DOHH2 (cell line): ENCODE results near the gene SPTAN1.

Experiments used
- EZH2phosphoT487 ChIP-seq: fragments of 200-600 bp; sonication (generic); IDR thresholded peaks from 2 replicates; pipeline ENCODE4 v1.6.1; 2017; ENCODE audit warnings: borderline replicate concordance, mild to moderate bottlenecking, antibody characterized with exemption, low read length, moderate library complexity, mixed read lengths
- TF ChIP-seq, protein P1 (sequence below): fragments of 200-600 bp; sonication (generic); IDR thresholded peaks from one replicate; pipeline ENCODE4 v1.5.1; 2014; ENCODE audit warnings: antibody characterized with exemption, mild to moderate bottlenecking, low read depth, low read length; ENCODE audit not compliant: poor library complexity, severe bottlenecking

DNA sequence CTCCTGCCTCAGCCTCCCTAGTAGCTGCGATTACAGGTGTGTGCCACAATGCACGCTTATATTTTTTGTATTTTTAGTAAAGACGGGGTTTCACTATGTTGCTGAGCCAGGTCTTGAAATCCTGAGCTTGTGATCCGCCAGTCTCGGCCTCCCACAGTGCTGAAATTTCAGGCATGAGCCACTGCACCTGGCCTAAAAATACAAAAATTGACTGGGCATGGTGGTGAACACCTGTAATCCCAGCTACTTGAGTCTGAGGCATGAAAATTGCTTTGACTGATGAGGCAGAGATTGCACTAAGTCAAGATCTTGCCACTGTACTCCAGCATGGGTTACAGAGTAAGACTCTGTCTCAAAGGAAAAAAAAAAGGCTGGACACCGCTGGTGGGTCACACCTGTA is 117.4 kb downstream of the SPTAN1 start:
- TF ChIP-seq, protein P1, sequence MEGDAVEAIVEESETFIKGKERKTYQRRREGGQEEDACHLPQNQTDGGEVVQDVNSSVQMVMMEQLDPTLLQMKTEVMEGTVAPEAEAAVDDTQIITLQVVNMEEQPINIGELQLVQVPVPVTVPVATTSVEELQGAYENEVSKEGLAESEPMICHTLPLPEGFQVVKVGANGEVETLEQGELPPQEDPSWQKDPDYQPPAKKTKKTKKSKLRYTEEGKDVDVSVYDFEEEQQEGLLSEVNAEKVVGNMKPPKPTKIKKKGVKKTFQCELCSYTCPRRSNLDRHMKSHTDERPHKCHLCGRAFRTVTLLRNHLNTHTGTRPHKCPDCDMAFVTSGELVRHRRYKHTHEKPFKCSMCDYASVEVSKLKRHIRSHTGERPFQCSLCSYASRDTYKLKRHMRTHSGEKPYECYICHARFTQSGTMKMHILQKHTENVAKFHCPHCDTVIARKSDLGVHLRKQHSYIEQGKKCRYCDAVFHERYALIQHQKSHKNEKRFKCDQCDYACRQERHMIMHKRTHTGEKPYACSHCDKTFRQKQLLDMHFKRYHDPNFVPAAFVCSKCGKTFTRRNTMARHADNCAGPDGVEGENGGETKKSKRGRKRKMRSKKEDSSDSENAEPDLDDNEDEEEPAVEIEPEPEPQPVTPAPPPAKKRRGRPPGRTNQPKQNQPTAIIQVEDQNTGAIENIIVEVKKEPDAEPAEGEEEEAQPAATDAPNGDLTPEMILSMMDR, result no peak
- TF ChIP-seq EZH2phosphoT487, result no peak
